HL-60 (cell line): ENCODE data around the gene DACT3.
"Not testable (repeated sequence)": the region's sequence is repeated elsewhere in the genome, so short reads cannot be mapped to it uniquely, and the experiment has no call there.

Experiments used
- DNase-seq, 2 experiments: peaks; one replicate each; pipeline ENCODE4 v3.0.0-alpha.2; 2010 to 2020; ENCODE audit warnings: low read depth in 1 of 2, low spot score in 1 of 2
- H3K27ac ChIP-seq: fragments of 250-450 bp; sonication (Bioruptor Pico); replicated peaks from 2 replicates; pipeline ENCODE4 v1.5.1; 2020; ENCODE audit warnings: mild to moderate bottlenecking, moderate library complexity
- H3K27me3 ChIP-seq: fragments of 250-450 bp; sonication (Bioruptor Pico); 2 replicates; pipeline ENCODE4 v1.5.1; 2021; ENCODE audit warnings: mild to moderate bottlenecking, moderate library complexity; ENCODE audit not compliant: insufficient read depth, poor library complexity, severe bottlenecking
- H3K4me3 ChIP-seq: replicated peaks from 2 replicates; pipeline ENCODE4 v1.5.1; 2011; ENCODE audit warnings: mild to moderate bottlenecking, control low read depth, low read length; ENCODE audit not compliant: insufficient read depth
- CTCF ChIP-seq: IDR thresholded peaks from one replicate; pipeline ENCODE4 v1.5.1; 2011; ENCODE audit warnings: low read length, control low read depth, inconsistent platforms; ENCODE audit not compliant: insufficient read depth
- GABPA ChIP-seq: IDR thresholded peaks from 2 replicates; pipeline ENCODE4 v1.6.1; 2012; ENCODE audit warnings: low read depth
- POLR2AphosphoS5 ChIP-seq: IDR thresholded peaks from 2 replicates; pipeline ENCODE4 v1.6.1; 2012; ENCODE audit warnings: low read depth
- REST ChIP-seq: IDR thresholded peaks from 2 replicates; pipeline ENCODE4 v1.6.1; 2012; ENCODE audit warnings: low read depth; ENCODE audit not compliant: insufficient replicate concordance
- SPI1 ChIP-seq: IDR thresholded peaks from 2 replicates; pipeline ENCODE4 v1.6.1; 2012; ENCODE audit warnings: low read depth, mild to moderate bottlenecking, borderline replicate concordance

The DACT3 gene

GRCh38 chr19:46629546-46630025 lies 31.4 kb downstream of the DACT3 start:
- no peak for DNase-seq
- no peak for TF ChIP-seq GABPA
- no peak for TF ChIP-seq SPI1
- TF ChIP-seq POLR2AphosphoS5, result no peak
- no peak for TF ChIP-seq CTCF
- no peak for TF ChIP-seq REST
- Histone ChIP-seq H3K27me3 (peaks cover 24% of the 10 kb centered on the region), H3K4me3 (no peak overlapping the region), H3K27ac (no peak overlapping the region)

- peaks cover 21% of the 10 kb centered on the region for H3K27me3 ChIP-seq
- not testable (repeated sequence) for H3K4me3 ChIP-seq, DNase-seq, H3K27ac ChIP-seq
Measured at GRCh38 chr19:46628970-46629369, 32.0 kb downstream of the DACT3 start.

GRCh38 chr19:46626446-46626845 lies 34.5 kb downstream of the DACT3 start:
- TF ChIP-seq SPI1 (no peak), POLR2AphosphoS5 (no peak), GABPA (no peak), REST (no peak), CTCF (no peak)
- no peak overlapping the region for H3K27ac ChIP-seq
- no peak overlapping the region for H3K4me3 ChIP-seq
- no peak for DNase-seq
- H3K27me3 ChIP-seq, result peaks cover 3% of the 10 kb centered on the region

- no peaks in the 10 kb centered on the region for H3K27me3 ChIP-seq
- TF ChIP-seq REST, result no peak
- TF ChIP-seq CTCF, result no peak
- no peak for TF ChIP-seq SPI1
- no peak for TF ChIP-seq GABPA
- no peak for TF ChIP-seq POLR2AphosphoS5
- no peak overlapping the region for H3K4me3 ChIP-seq
- no peak overlapping the region for H3K27ac ChIP-seq
- DNase-seq, result no peak
Measured at GRCh38 chr19:46625731-46626130, 35.3 kb downstream of the DACT3 start.
